Loucy (cell line): ENCODE measurements around the gene STK32C.

Experiments
- H2AFZ ChIP-seq: fragments of 200-600 bp; sonication (generic); 2 replicates; pipeline ENCODE4 v1.6.0; 2016; ENCODE audit warnings: antibody characterized with exemption, mild to moderate bottlenecking, low read length, moderate library complexity
- H3F3A ChIP-seq: fragments of 200-600 bp; 2 replicates; pipeline ENCODE4 v1.6.0; 2016; ENCODE audit warnings: antibody characterized with exemption, low read depth, mild to moderate bottlenecking
- H3K27me3 ChIP-seq: fragments of 200-600 bp; sonication (generic); 2 replicates; pipeline ENCODE4 v1.6.1; 2014; ENCODE audit warnings: low read length, mild to moderate bottlenecking; ENCODE audit not compliant: insufficient read depth, poor library complexity, severe bottlenecking
- H3K36me3 ChIP-seq: fragments of 200-600 bp; sonication (generic); 2 replicates; pipeline ENCODE4 v1.6.1; 2016; ENCODE audit warnings: low read length; ENCODE audit not compliant: insufficient read depth
- H3K4me1 ChIP-seq: fragments of 200-600 bp; sonication (generic); 2 replicates; pipeline ENCODE4 v1.5.1; 2014; ENCODE audit warnings: low read length, mild to moderate bottlenecking; ENCODE audit not compliant: insufficient read depth, poor library complexity, severe bottlenecking
- H3K4me2 ChIP-seq: fragments of 200-600 bp; sonication (generic); 2 replicates; pipeline ENCODE4 v1.6.0; 2014; ENCODE audit warnings: antibody characterized with exemption, low read length, low read depth, mild to moderate bottlenecking; ENCODE audit not compliant: poor library complexity, severe bottlenecking
- H3K4me3 ChIP-seq: fragments of 200-600 bp; sonication (generic); 2 replicates; pipeline ENCODE4 v1.5.1; 2014; ENCODE audit warnings: low read length, mild to moderate bottlenecking, mixed read lengths; ENCODE audit not compliant: poor library complexity, severe bottlenecking
- H3K79me2 ChIP-seq: fragments of 200-600 bp; sonication (generic); 2 replicates; pipeline ENCODE4 v1.6.1; 2014; ENCODE audit warnings: low read length; ENCODE audit not compliant: insufficient read depth
- H3K9ac ChIP-seq: fragments of 200-600 bp; sonication (generic); 2 replicates; pipeline ENCODE4 v1.6.0; 2014; ENCODE audit warnings: mild to moderate bottlenecking, low read depth, low read length, moderate library complexity; ENCODE audit not compliant: poor library complexity, severe bottlenecking
- H3K9me2 ChIP-seq: fragments of 200-600 bp; sonication (generic); replicated peaks from 2 replicates; pipeline ENCODE4 v1.6.1; 2016; ENCODE audit warnings: low read depth, low read length, mixed read lengths
- H3K9me3 ChIP-seq: fragments of 200-600 bp; sonication (generic); 2 replicates; pipeline ENCODE4 v1.6.1; 2014; ENCODE audit warnings: mild to moderate bottlenecking, antibody characterized with exemption, low read length, low read depth; ENCODE audit not compliant: insufficient read depth
- H4K20me1 ChIP-seq: fragments of 200-600 bp; sonication (generic); 2 replicates; pipeline ENCODE4 v1.6.0; 2014; ENCODE audit warnings: antibody characterized with exemption, low read length, mild to moderate bottlenecking; ENCODE audit not compliant: insufficient read depth, poor library complexity, severe bottlenecking
- CTCF ChIP-seq: fragments of 200-600 bp; sonication (generic); conservative IDR thresholded peaks from 2 replicates; pipeline ENCODE4 v1.5.1; 2014; ENCODE audit warnings: mild to moderate bottlenecking, antibody characterized with exemption, low read length
- EZH2phosphoT487 ChIP-seq: fragments of 200-600 bp; IDR thresholded peaks from 2 replicates; pipeline ENCODE4 v1.6.1; 2018; ENCODE audit warnings: antibody characterized with exemption, mild to moderate bottlenecking, moderate library complexity, borderline replicate concordance

The STK32C gene

GRCh38 chr10:132304756-132305509 is 2.8 kb downstream of the STK32C start:
- no peaks in the 10 kb centered on the region for H3K27me3 ChIP-seq
- no peak overlapping the region for H2AFZ ChIP-seq
- no peaks in the 10 kb centered on the region for H4K20me1 ChIP-seq
- H3K4me3 ChIP-seq: no peak overlapping the region
- no peak for TF ChIP-seq CTCF
- no peak for TF ChIP-seq EZH2phosphoT487
- H3K4me2 ChIP-seq: no peak overlapping the region
- H3K9ac ChIP-seq: no peak overlapping the region
- H3K79me2 ChIP-seq: no peaks in the 10 kb centered on the region
- no peaks in the 10 kb centered on the region for H3K4me1 ChIP-seq
- H3K9me3 ChIP-seq: no peaks in the 10 kb centered on the region
- no peaks in the 10 kb centered on the region for H3F3A ChIP-seq
- H3K9me2 ChIP-seq: no peaks in the 10 kb centered on the region
- H3K36me3 ChIP-seq: no peaks in the 10 kb centered on the region

GRCh38 chr10:132303361-132304115 is 4.2 kb downstream of the STK32C start:
- H3K9me2 ChIP-seq: no peaks in the 10 kb centered on the region
- H2AFZ ChIP-seq: no peak overlapping the region
- H3K9ac ChIP-seq: no peak overlapping the region
- no peak overlapping the region for H3K4me3 ChIP-seq
- no peaks in the 10 kb centered on the region for H3F3A ChIP-seq
- no peak overlapping the region for H3K4me2 ChIP-seq
- no peaks in the 10 kb centered on the region for H3K9me3 ChIP-seq
- no peak for TF ChIP-seq CTCF
- TF ChIP-seq EZH2phosphoT487: no peak
- no peaks in the 10 kb centered on the region for H3K27me3 ChIP-seq
- no peaks in the 10 kb centered on the region for H3K79me2 ChIP-seq
- H3K36me3 ChIP-seq: no peaks in the 10 kb centered on the region
- no peaks in the 10 kb centered on the region for H3K4me1 ChIP-seq
- H4K20me1 ChIP-seq: no peaks in the 10 kb centered on the region

- H3K4me2 ChIP-seq: no peak overlapping the region
These were observed 5.1 kb downstream of the STK32C start for GRCh38 chr10:132302421-132303310.

More at GRCh38 chr10:132302421-132303310, 5.1 kb downstream of the STK32C start:
- no peaks in the 10 kb centered on the region for H3K79me2 ChIP-seq
- H3K4me1 ChIP-seq: no peaks in the 10 kb centered on the region
- no peaks in the 10 kb centered on the region for H4K20me1 ChIP-seq
- H3K9me3 ChIP-seq: no peaks in the 10 kb centered on the region
- H2AFZ ChIP-seq: no peak overlapping the region
- no peak overlapping the region for H3K9ac ChIP-seq
- H3K4me3 ChIP-seq: no peak overlapping the region
- H3K27me3 ChIP-seq: no peaks in the 10 kb centered on the region
- H3K36me3 ChIP-seq: no peaks in the 10 kb centered on the region
- TF ChIP-seq CTCF (no peak), EZH2phosphoT487 (no peak)
- no peaks in the 10 kb centered on the region for H3F3A ChIP-seq
- no peaks in the 10 kb centered on the region for H3K9me2 ChIP-seq
